ENCODE measurements around the gene KRTAP21-2. TPM values are rescaled to one million over a fixed set of nuclear protein-coding genes. Genes with fewer than 3 reads are reported as not detected.

Gene KRTAP21-2
- total RNA-seq, result not detected in 2 replicates

GRCh38 chr21:30747159-30747558 is at the start of gene KRTAP21-2:
Gene KRTAP21-2 (minus strand): TSS chr21:30747259. CDS start chr21:30747202, 57 bp downstream.

GRCh38 chr21:30755328-30755727 is 8.3 kb upstream of the KRTAP21-2 start, which contains the start of gene KRTAP21-1:
Gene KRTAP21-1 (minus strand): TSS chr21:30755428. CDS start chr21:30755378, 50 bp downstream.

GRCh38 chr21:30718239-30718909 is 28.7 kb downstream of the KRTAP21-2 start, which contains the start of gene KRTAP21-3:
Gene KRTAP21-3 (minus strand): TSS chr21:30718777. CDS start chr21:30718759, 18 bp downstream.

Small RNAs within 50 kb of the gene (small RNA-seq; reads per million reads assigned to genes)
- not detected for gene AP000244.1
- gene KRTAP21-3, result not detected

Other genes starting within 250 kb of the KRTAP21-2 start
- gene KRTAP19-5, start 245.1 kb downstream of the KRTAP21-2 start, total RNA-seq, result not detected in 2 replicates
- not detected in 2 replicates for gene KRTAP19-6, start 205.4 kb downstream of the KRTAP21-2 start, total RNA-seq
- gene KRTAP19-7, start 185.9 kb downstream of the KRTAP21-2 start, total RNA-seq, result not detected in 2 replicates
- not detected in 2 replicates for gene KRTAP22-2, start 156.9 kb downstream of the KRTAP21-2 start, total RNA-seq
- gene KRTAP6-3, start 154.8 kb downstream of the KRTAP21-2 start, total RNA-seq, result not detected in 2 replicates
- gene KRTAP6-2, start 148.4 kb downstream of the KRTAP21-2 start, total RNA-seq, result not detected in 2 replicates
- not detected in 2 replicates for gene KRTAP22-1, start 146.2 kb downstream of the KRTAP21-2 start, total RNA-seq
- gene KRTAP6-1, start 133.3 kb downstream of the KRTAP21-2 start, total RNA-seq, result not detected in 2 replicates
- gene KRTAP20-1, start 130.8 kb downstream of the KRTAP21-2 start, total RNA-seq, result not detected in 2 replicates
- not detected in 2 replicates for gene KRTAP20-4, start 126.6 kb downstream of the KRTAP21-2 start, total RNA-seq
- gene KRTAP20-2, start 112.1 kb downstream of the KRTAP21-2 start, total RNA-seq, result not detected in 2 replicates
- gene KRTAP20-3, start 104.4 kb downstream of the KRTAP21-2 start, total RNA-seq, result not detected in 2 replicates
- gene KRTAP21-3, start 28.5 kb downstream of the KRTAP21-2 start, total RNA-seq, result not detected in 2 replicates
- gene KRTAP21-1, start 8.2 kb upstream of the KRTAP21-2 start, total RNA-seq, result not detected in 2 replicates
- not detected in 2 replicates for gene KRTAP8-1, start 66.0 kb upstream of the KRTAP21-2 start, total RNA-seq
- not detected in 2 replicates for gene KRTAP7-1, start 82.5 kb upstream of the KRTAP21-2 start, total RNA-seq
- not detected in 2 replicates for gene KRTAP11-1, start 134.3 kb upstream of the KRTAP21-2 start, total RNA-seq